GM12878 (cell line): ENCODE results near the gene ACOT7. TPM values are rescaled to one million over a fixed set of nuclear protein-coding genes. Genes with fewer than 3 reads are reported as not detected.

ENCODE experiments used
- ATAC-seq: fragments of 200-7000 bp; cut with Tn5 transposase; 3 replicates; pipeline ENCODE4 v1.9.1; 2020; ENCODE audit warnings: mild to moderate bottlenecking, moderate library complexity
- BruUV-seq: library from RNA; stranded (reverse); fragments of 400-500 nt; replicated peaks from 2 replicates; lab custom pipeline; 2021; lab: Mats Ljungman, UMichigan
- CTCF ChIA-PET: fragments of 300-600 bp; sonication (Branson Sonifier 250); formaldehyde crosslinking; extraction: SDS; loops from one replicate; lab custom pipeline; 2021; ENCODE audit warnings: inconsistent platforms; lab: Yijun Ruan, JAX
- POLR2A ChIA-PET: fragments of 350-600 bp; formaldehyde crosslinking; extraction: SDS; loops from one replicate; lab custom pipeline; 2021; ENCODE audit warnings: inconsistent platforms; lab: Charles Lee
- RAD21 ChIA-PET: fragments of 300-600 bp; sonication (Branson Sonifier 250); formaldehyde crosslinking; loops from one replicate; lab custom pipeline; 2023; ENCODE audit warnings: antibody characterized with exemption; ENCODE audit not compliant: unreplicated experiment; lab: Charles Lee
- SMC1A ChIA-PET: fragments of 300-600 bp; sonication (Branson Sonifier 250); formaldehyde crosslinking; loops from one replicate; lab custom pipeline; 2023; ENCODE audit not compliant: unreplicated experiment, uncharacterized antibody; lab: Charles Lee
- DNase-seq: peaks from one replicate; pipeline ENCODE4 v3.0.0-alpha.2; 2011; ENCODE audit warnings: low read depth, low spot score
- FAIRE-seq: peaks from 3 replicates; lab custom pipeline; 2011; peaks lifted over from hg19 to GRCh38; lab: Jason Lieb, UNC
- H2AFZ ChIP-seq: 2 replicates; pipeline ENCODE4 v1.6.0; 2011; ENCODE audit warnings: low read depth, low read length, control low read depth; ENCODE audit not compliant: control insufficient read depth
- H3K27ac ChIP-seq: 2 replicates; pipeline ENCODE4 v1.5.1; 2011; ENCODE audit warnings: control low read depth; ENCODE audit not compliant: control insufficient read depth, insufficient read depth
- H3K27me3 ChIP-seq, 2 experiments: replicated peaks in 1 of 2; 2 replicates each; pipeline versions ENCODE4 v1.6.0 to v1.6.1; 2011; ENCODE audit warnings: low read length in 1 of 2; ENCODE audit not compliant: control insufficient read depth in 2 of 2, insufficient read depth in 2 of 2
- H3K36me3 ChIP-seq, 2 experiments: 2 replicates each; pipeline ENCODE4 v1.5.1; 2011; ENCODE audit warnings: low read length in 1 of 2; ENCODE audit not compliant: control insufficient read depth in 2 of 2, insufficient read depth in 2 of 2
- H3K4me1 ChIP-seq: 2 replicates; pipeline ENCODE4 v1.6.1; 2011; ENCODE audit warnings: mild to moderate bottlenecking, low read length, moderate library complexity, mixed read lengths; ENCODE audit not compliant: control insufficient read depth, insufficient read depth
- H3K4me2 ChIP-seq: 2 replicates; pipeline ENCODE4 v1.6.0; 2011; ENCODE audit warnings: control low read depth; ENCODE audit not compliant: control insufficient read depth, insufficient read depth
- H3K4me3 ChIP-seq: fragments of 200-600 bp; sonication (generic); 2 replicates; pipeline ENCODE4 v1.5.1; 2016
- H3K79me2 ChIP-seq: 2 replicates; pipeline ENCODE4 v1.6.0; 2011; ENCODE audit warnings: low read length; ENCODE audit not compliant: control insufficient read depth, insufficient read depth
- H3K9ac ChIP-seq: 2 replicates; pipeline ENCODE4 v1.8.0; 2011; ENCODE audit warnings: low read length, control low read depth, mixed read lengths; ENCODE audit not compliant: control insufficient read depth, insufficient read depth
- H3K9me3 ChIP-seq: replicated peaks from 3 replicates; pipeline ENCODE4 v1.5.1; 2011; ENCODE audit warnings: mild to moderate bottlenecking, low read length; ENCODE audit not compliant: control insufficient read depth, insufficient read depth
- H4K20me1 ChIP-seq: 2 replicates; pipeline ENCODE4 v1.6.0; 2011; ENCODE audit not compliant: control insufficient read depth, insufficient read depth
- CREB1 ChIP-seq: IDR thresholded peaks from 2 replicates; pipeline ENCODE4 v1.6.1; 2012; ENCODE audit warnings: low read depth, mild to moderate bottlenecking, inconsistent platforms
- FOS ChIP-seq: IDR thresholded peaks from 3 replicates; pipeline ENCODE4 v1.6.1; 2011; ENCODE audit warnings: borderline replicate concordance; ENCODE audit not compliant: insufficient read length; ENCODE audit errors: extremely low read depth
- FOXM1 ChIP-seq: IDR thresholded peaks from 2 replicates; pipeline ENCODE4 v1.6.1; 2012; ENCODE audit warnings: low read depth, mild to moderate bottlenecking, inconsistent platforms, low read length, moderate library complexity
- GATAD2B ChIP-seq: fragments of 450-650 bp; conservative IDR thresholded peaks from 2 replicates; pipeline ENCODE4 v1.6.1; 2017; ENCODE audit warnings: low read depth, mild to moderate bottlenecking, moderate library complexity
- IRF3 ChIP-seq: fragments of 450-650 bp; IDR thresholded peaks from 2 replicates; pipeline ENCODE4 v1.6.1; 2014; ENCODE audit warnings: mild to moderate bottlenecking
- IRF4 ChIP-seq: IDR thresholded peaks from 2 replicates; pipeline ENCODE4 v1.6.1; 2011; ENCODE audit warnings: low read depth, low read length
- KAT2A ChIP-seq: conservative IDR thresholded peaks from 2 replicates; pipeline ENCODE4 v1.6.1; 2011; ENCODE audit warnings: low read depth, low read length; ENCODE audit not compliant: control insufficient read depth
- KDM1A ChIP-seq: fragments of 200-600 bp; sonication (generic); IDR thresholded peaks from 2 replicates; pipeline ENCODE4 v1.6.1; 2016; ENCODE audit warnings: borderline replicate concordance
- KLF5 ChIP-seq: fragments of 450-650 bp; IDR thresholded peaks from 2 replicates; pipeline ENCODE4 v1.6.1; 2014; ENCODE audit warnings: mild to moderate bottlenecking; ENCODE audit not compliant: partially characterized antibody
- MEF2B ChIP-seq: fragments of 450-650 bp; IDR thresholded peaks from 2 replicates; pipeline ENCODE4 v1.6.1; 2018; ENCODE audit warnings: mild to moderate bottlenecking, moderate library complexity; ENCODE audit not compliant: partially characterized antibody, poor library complexity, severe bottlenecking
- MXI1 ChIP-seq: fragments of 150-350 bp; IDR thresholded peaks from 2 replicates; pipeline ENCODE4 v1.6.1; 2011; ENCODE audit warnings: low read depth, mild to moderate bottlenecking, inconsistent platforms, low read length, improper control_type of control experiment
- POLR2AphosphoS2 ChIP-seq: IDR thresholded peaks from 2 replicates; pipeline ENCODE4 v1.6.1; 2011; ENCODE audit warnings: low read depth, mild to moderate bottlenecking, low read length, improper control_type of control experiment, moderate library complexity
- SMARCA5 ChIP-seq: fragments of 450-650 bp; IDR thresholded peaks from 2 replicates; pipeline ENCODE4 v1.6.1; 2017; ENCODE audit warnings: mild to moderate bottlenecking
- STAT1 ChIP-seq: fragments of 450-650 bp; conservative IDR thresholded peaks from 2 replicates; pipeline ENCODE4 v1.6.1; 2014; ENCODE audit warnings: antibody characterized with exemption, mild to moderate bottlenecking
- TCF3 ChIP-seq: IDR thresholded peaks from 2 replicates; pipeline ENCODE4 v1.6.1; 2012; ENCODE audit warnings: low read depth, mild to moderate bottlenecking, low read length, borderline replicate concordance; ENCODE audit not compliant: insufficient read depth
- WRNIP1 ChIP-seq: IDR thresholded peaks from 2 replicates; pipeline ENCODE4 v1.6.1; 2011; ENCODE audit warnings: low read depth, low read length, improper control_type of control experiment, borderline replicate concordance
- ZNF592 ChIP-seq: fragments of 450-650 bp; IDR thresholded peaks from 2 replicates; pipeline ENCODE4 v1.6.1; 2017; ENCODE audit warnings: mild to moderate bottlenecking, moderate library complexity
- WGBS: methylation state at CpG from one replicate; pipeline ENCODE4 v1.1.6; 2016; ENCODE audit warnings: low lambda C conversion rate; ENCODE audit not compliant: insufficient replicate concordance, insufficient coverage; ENCODE audit errors: missing lambda C conversion rate; 5-methylcytosine and 5-hydroxymethylcytosine counted together
- in situ Hi-C: fragments of 300-500 bp; cut with MboI; formaldehyde crosslinking; loops from 9 replicates; pipeline ENCODE4 v1.14.3; 2018; ENCODE audit warnings: mixed read lengths
- intact Hi-C: fragments of 100-400 bp; cut with micrococcal nuclease; formaldehyde crosslinking; loops from one replicate; pipeline ENCODE4 v1.14.2; 2022; ENCODE audit not compliant: unreplicated experiment
- polyA plus RNA-seq, 11 experiments: library from polyadenylated mRNA; depleted of rRNA in 4 of 11; unstranded in 6 of 11; stranded (reverse) in 5 of 11; fragments of >200 nt; fragmentation: Nextera tagmentation in 4 of 11; fragmentation: Illumina TruSeq in 1 of 11; extraction: Ambion mirVana in 4 of 11; extraction: Trizol in 1 of 11; gene quantifications; 1 replicate in 1 of 11; 2 replicates in 10 of 11; pipeline versions ENCODE4 v1.2.1 to v1.2.3, GENCODE V29; 2011 to 2016; ENCODE audit warnings: inconsistent platforms in 2 of 11, missing spikeins in 2 of 11, low read depth in 1 of 11
- total RNA-seq, 4 experiments: library from RNA; depleted of rRNA in 3 of 4; stranded (reverse); fragments of >200 nt in 3 of 4; fragmentation: Illumina TruSeq in 1 of 4; extraction: Trizol in 1 of 4; gene quantifications; 2 replicates each; pipeline versions ENCODE4 v1.2.1 to v1.2.3, GENCODE V29; 2013 to 2021

ACOT7 gene
- total and polyA plus RNA-seq, 10 of the 15 experiments (the other 5 are each of a cell fraction or from before 2014, with no cell fraction given): 8.9 to 206 (median 61.2) TPM

GRCh38 chr1:6223617-6224016, 169.9 kb downstream of the ACOT7 start:
- Histone ChIP-seq H3K36me3 (peaks cover 23 to 30% of the 10 kb centered on the region in 2 experiments), H3K9me3 (no peaks in the 10 kb centered on the region), H4K20me1 (no peaks in the 10 kb centered on the region), H3K79me2 (no peaks in the 10 kb centered on the region), H3K4me1 (no peaks in the 10 kb centered on the region), H3K4me2 (no peak overlapping the region), H3K9ac (no peak overlapping the region), H3K27me3 (no peaks in the 10 kb centered on the region), H3K27ac (no peak overlapping the region), H2AFZ (no peak overlapping the region), H3K4me3 (no peak overlapping the region)
- ATAC-seq (no peak), DNase-seq (no peak), FAIRE-seq (no peak)
- in situ Hi-C loops (no loop called here), intact Hi-C loops (no loop called here)
- ChIA-PET SMC1A (interaction anchor here (1.0 to 1.1 kb wide), 2 partner anchors 10 to 23 kb away, joined by 3 read pairs; no protein-coding TSS in a partner anchor), RAD21 (no interaction called here), CTCF (no interaction called here), POLR2A (interaction anchor here (0.6 to 0.9 kb wide), 2 partner anchors 11 to 408 kb away, joined by 3 read pairs; no protein-coding TSS in a partner anchor)
- TSS peak; percentile 46 for BruUV-seq
- TF ChIP-seq STAT1 (no peak), SMARCA5 (no peak), TCF3 (no peak), IRF3 (no peak), KDM1A (no peak), WRNIP1 (no peak), FOXM1 (no peak), MXI1 (no peak), FOS (no peak), KLF5 (no peak), MEF2B (no peak), CREB1 (no peak), POLR2AphosphoS2 (no peak), IRF4 (no peak), GATAD2B (no peak), KAT2A (no peak), ZNF592 (no peak)
- WGBS: 98% methylated on average over 8 of the region's 13 CpGs
